RCC 7860 (cell line): Measurements from ENCODE around the gene SAP25.
A peak's percentile ranks its signal among the peaks of the same experiment; 100 is the strongest.
"Not testable (repeated sequence)": the region's sequence is repeated elsewhere in the genome, so short reads cannot be mapped to it uniquely, and the experiment has no call there.

ENCODE experiments used
- DNase-seq: peaks from one replicate; pipeline ENCODE4 v3.0.0-alpha.2; 2015; ENCODE audit warnings: low spot score
- FAIRE-seq: peaks from 2 replicates; lab custom pipeline; 2012; peaks lifted over from hg19 to GRCh38; lab: Jason Lieb, UNC

Gene SAP25

GRCh38 chr7:100538654-100539435 lies 34.9 kb downstream of the SAP25 start, which contains the start of gene AGFG2:
Gene AGFG2, plus strand, starts transcription at chr7:100539203. Its CDS starts 144 bp downstream, at chr7:100539347.
- FAIRE-seq (peak; percentile 94), DNase-seq (peak; percentile 99)

GRCh38 chr7:100538348-100538653 lies 35.4 kb downstream of the SAP25 start:
- FAIRE-seq (no peak), DNase-seq (no peak)

- not testable (repeated sequence) for FAIRE-seq, DNase-seq
Observed at GRCh38 chr7:100536695-100537094, 37.0 kb downstream of the SAP25 start.

GRCh38 chr7:100535982-100536381 lies 37.7 kb downstream of the SAP25 start:
- not testable (repeated sequence) for DNase-seq, FAIRE-seq

GRCh38 chr7:100532165-100533022 lies 41.3 kb downstream of the SAP25 start:
- no peak for DNase-seq

GRCh38 chr7:100528108-100528866 lies 45.4 kb downstream of the SAP25 start:
- not testable (repeated sequence) for DNase-seq, FAIRE-seq

More at GRCh38 chr7:100532165-100533022, 41.3 kb downstream of the SAP25 start:
- no peak for FAIRE-seq

- FAIRE-seq, DNase-seq: not testable (repeated sequence)
Observed at GRCh38 chr7:100523192-100523591, 50.5 kb downstream of the SAP25 start.
